Keratinocyte (primary cell): ENCODE data around the gene SEC24C. TPM values are rescaled to one million over a fixed set of nuclear protein-coding genes. Genes with fewer than 3 reads are reported as not detected.

Source experiments
- DNase-seq: peaks from one replicate; pipeline ENCODE4 v3.0.0-alpha.2; 2011; ENCODE audit warnings: low read depth, missing footprints, low spot score
- FAIRE-seq: peaks from 2 replicates; lab custom pipeline; 2011; peaks lifted over from hg19 to GRCh38; lab: Jason Lieb, UNC
- H2AFZ ChIP-seq: 2 replicates; pipeline ENCODE4 v1.6.0; 2012; ENCODE audit warnings: low read length, control low read depth, inconsistent platforms; ENCODE audit not compliant: control insufficient read depth
- H3K27ac ChIP-seq: 2 replicates; pipeline ENCODE4 v1.5.1; 2011; ENCODE audit warnings: low read length; ENCODE audit not compliant: control insufficient read depth, insufficient read depth
- H3K27me3 ChIP-seq: 3 replicates; pipeline ENCODE4 v1.6.0; 2011; ENCODE audit warnings: low read length; ENCODE audit not compliant: control insufficient read depth, insufficient read depth; ENCODE audit errors: extremely low read depth
- H3K36me3 ChIP-seq, 2 experiments: 2 replicates in 1 of 2; 3 replicates in 1 of 2; pipeline ENCODE4 v1.5.1; 2011; ENCODE audit warnings: low read length in 2 of 2, mild to moderate bottlenecking in 1 of 2; ENCODE audit not compliant: control insufficient read depth in 2 of 2, insufficient read depth in 2 of 2; ENCODE audit errors: extremely low read depth in 1 of 2
- H3K4me1 ChIP-seq: 3 replicates; pipeline ENCODE4 v1.5.1; 2011; ENCODE audit warnings: low read length; ENCODE audit not compliant: control insufficient read depth, insufficient read depth; ENCODE audit errors: extremely low read depth
- H3K4me2 ChIP-seq: 3 replicates; pipeline ENCODE4 v1.6.0; 2011; ENCODE audit warnings: low read depth, low read length; ENCODE audit not compliant: control insufficient read depth, insufficient read depth; ENCODE audit errors: extremely low read depth
- H3K4me3 ChIP-seq, 3 experiments: fragments of 200-600 bp in 1 of 3; sonication (generic) in 1 of 3; 2 replicates in 2 of 3; 3 replicates in 1 of 3; pipeline ENCODE4 v1.5.1; 2011 to 2016; ENCODE audit warnings: low read length in 3 of 3, mild to moderate bottlenecking in 3 of 3, control low read depth in 2 of 3, inconsistent platforms in 1 of 3, low read depth in 1 of 3, mixed read lengths in 1 of 3, mixed run types in 1 of 3, moderate library complexity in 1 of 3; ENCODE audit not compliant: control insufficient read depth in 2 of 3, insufficient read depth in 2 of 3; ENCODE audit errors: extremely low read depth in 1 of 3
- H3K79me2 ChIP-seq: 2 replicates; pipeline ENCODE4 v1.6.0; 2012; ENCODE audit warnings: low read length; ENCODE audit not compliant: control insufficient read depth, insufficient read depth
- H3K9ac ChIP-seq: 3 replicates; pipeline ENCODE4 v1.6.0; 2011; ENCODE audit warnings: low read length; ENCODE audit not compliant: control insufficient read depth, insufficient read depth; ENCODE audit errors: extremely low read depth
- H3K9me1 ChIP-seq: 3 replicates; pipeline ENCODE4 v1.6.0; 2011; ENCODE audit warnings: low read length; ENCODE audit not compliant: control insufficient read depth, insufficient read depth; ENCODE audit errors: extremely low read depth
- H3K9me3 ChIP-seq: 2 replicates; pipeline ENCODE4 v1.5.1; 2012; ENCODE audit warnings: low read depth, low read length; ENCODE audit not compliant: control insufficient read depth
- H4K20me1 ChIP-seq: 3 replicates; pipeline ENCODE4 v1.6.0; 2011; ENCODE audit warnings: low read length; ENCODE audit not compliant: control insufficient read depth, insufficient read depth; ENCODE audit errors: extremely low read depth
- EZH2 ChIP-seq: IDR thresholded peaks from one replicate; pipeline ENCODE4 v1.6.1; 2012; ENCODE audit warnings: inconsistent platforms, mild to moderate bottlenecking, low read length, moderate library complexity
- dilution Hi-C: fragments of 300-500 bp; cut with MboI; formaldehyde crosslinking; loops from one replicate; pipeline ENCODE4 v1.7.0; 2020; ENCODE audit warnings: low sequenced_read_pairs; ENCODE audit not compliant: extremely low pct_ligation_motif_present
- polyA plus RNA-seq, 5 experiments: library from polyadenylated mRNA; depleted of rRNA in 3 of 5; stranded (reverse) in 3 of 5; stranded (forward) in 1 of 5; unstranded in 1 of 5; fragments of >200 nt; gene quantifications; 1 replicate in 1 of 5; 2 replicates in 3 of 5; 3 replicates in 1 of 5; pipeline versions ENCODE4 v1.2.1 to v1.2.3, GENCODE V29; 2011 to 2012; ENCODE audit warnings: missing spikeins in 2 of 5, low read depth in 1 of 5, low replicate concordance in 1 of 5
- TF ChIP-seq, protein P1 (sequence below), 3 experiments: IDR thresholded peaks in 1 of 3; conservative IDR thresholded peaks in 1 of 3; optimal IDR thresholded peaks in 1 of 3; 2 replicates in 2 of 3; 3 replicates in 1 of 3; pipeline versions ENCODE3 to v1.5.1; 2011; ENCODE audit warnings: low read length in 3 of 3, mild to moderate bottlenecking in 3 of 3, moderate library complexity in 2 of 3, control low read depth in 1 of 3, inconsistent platforms in 1 of 3; ENCODE audit not compliant: insufficient read depth in 2 of 3; ENCODE audit errors: extremely low read depth in 1 of 3

SEC24C gene
- polyA plus RNA-seq, 1 donor (not counting 4 experiments of a cell fraction or from before 2014, with no cell fraction given) = 65.3 TPM

DNA sequence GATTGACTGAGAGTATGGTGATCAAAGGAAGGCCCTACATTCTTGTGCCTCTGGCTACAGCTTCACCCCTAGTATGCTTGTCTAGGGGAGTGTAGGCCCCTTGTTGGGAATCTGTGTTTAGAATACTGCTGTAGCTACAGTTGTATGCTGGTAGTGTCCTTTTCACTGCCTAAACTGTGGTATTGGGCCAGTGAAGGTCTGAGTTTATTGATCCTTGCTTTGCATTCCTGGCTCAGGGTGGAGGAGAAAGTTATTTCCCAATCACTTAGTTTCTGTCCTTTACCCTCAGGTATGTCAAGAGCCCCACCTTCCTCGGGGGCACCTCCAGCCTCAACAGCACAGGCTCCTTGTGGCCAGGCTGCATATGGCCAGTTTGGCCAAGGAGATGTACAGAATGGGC lies 6.6 kb downstream of the SEC24C start:
- peaks cover 44% of the 10 kb centered on the region for H3K79me2 ChIP-seq
- H3K9me3 ChIP-seq = no peaks in the 10 kb centered on the region
- DNase-seq = no peak
- no peaks in the 10 kb centered on the region for H3K27me3 ChIP-seq
- H3K36me3 ChIP-seq = peaks cover 20 to 23% of the 10 kb centered on the region in 2 experiments
- H3K4me2 ChIP-seq = no peak overlapping the region
- no peak overlapping the region for H3K9ac ChIP-seq
- TF ChIP-seq, protein P1, sequence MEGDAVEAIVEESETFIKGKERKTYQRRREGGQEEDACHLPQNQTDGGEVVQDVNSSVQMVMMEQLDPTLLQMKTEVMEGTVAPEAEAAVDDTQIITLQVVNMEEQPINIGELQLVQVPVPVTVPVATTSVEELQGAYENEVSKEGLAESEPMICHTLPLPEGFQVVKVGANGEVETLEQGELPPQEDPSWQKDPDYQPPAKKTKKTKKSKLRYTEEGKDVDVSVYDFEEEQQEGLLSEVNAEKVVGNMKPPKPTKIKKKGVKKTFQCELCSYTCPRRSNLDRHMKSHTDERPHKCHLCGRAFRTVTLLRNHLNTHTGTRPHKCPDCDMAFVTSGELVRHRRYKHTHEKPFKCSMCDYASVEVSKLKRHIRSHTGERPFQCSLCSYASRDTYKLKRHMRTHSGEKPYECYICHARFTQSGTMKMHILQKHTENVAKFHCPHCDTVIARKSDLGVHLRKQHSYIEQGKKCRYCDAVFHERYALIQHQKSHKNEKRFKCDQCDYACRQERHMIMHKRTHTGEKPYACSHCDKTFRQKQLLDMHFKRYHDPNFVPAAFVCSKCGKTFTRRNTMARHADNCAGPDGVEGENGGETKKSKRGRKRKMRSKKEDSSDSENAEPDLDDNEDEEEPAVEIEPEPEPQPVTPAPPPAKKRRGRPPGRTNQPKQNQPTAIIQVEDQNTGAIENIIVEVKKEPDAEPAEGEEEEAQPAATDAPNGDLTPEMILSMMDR (optimal IDR thresholded peaks at IDR 0.05 in 1 of 3, IDR thresholded peaks at IDR 0.05 in 1 of 3, conservative IDR thresholded peaks at IDR 0.05 in 1 of 3; ENCODE audit: extremely low read depth in 1 of 3, insufficient read depth in 2 of 3, low read length in 3 of 3) = no peak
- TF ChIP-seq EZH2 = no peak
- no peaks in the 10 kb centered on the region for H3K9me1 ChIP-seq
- no peak overlapping the region for H3K4me3 ChIP-seq
- no peak overlapping the region for H3K27ac ChIP-seq
- dilution Hi-C loops = no loop called here
- no peak for FAIRE-seq
- no peak overlapping the region for H2AFZ ChIP-seq
- no peaks in the 10 kb centered on the region for H4K20me1 ChIP-seq
- peaks cover 6% of the 10 kb centered on the region for H3K4me1 ChIP-seq

DNA sequence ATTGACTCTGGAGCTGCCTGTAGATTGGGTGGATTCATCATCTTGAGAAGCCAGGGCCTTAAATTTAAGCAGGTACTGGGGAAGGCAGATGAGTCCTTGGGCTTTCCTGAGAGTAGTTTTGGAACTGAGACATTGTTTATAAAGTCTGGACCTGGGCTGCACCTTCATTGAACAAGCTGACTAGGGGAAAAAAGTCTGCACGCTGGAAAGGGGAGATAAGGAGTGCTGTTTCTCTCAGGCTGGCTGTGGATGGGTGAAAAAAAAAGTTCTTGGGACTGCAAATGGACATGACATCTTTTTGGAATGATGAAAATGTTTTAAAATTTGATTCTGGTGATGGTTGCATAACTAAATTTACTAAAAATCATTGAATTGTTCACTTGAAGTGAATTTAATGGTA lies 12.0 kb downstream of the SEC24C start:
- Histone ChIP-seq H3K4me2 (no peak overlapping the region), H3K27me3 (no peaks in the 10 kb centered on the region), H3K36me3 (peaks cover 19 to 26% of the 10 kb centered on the region in 2 experiments), H2AFZ (no peak overlapping the region), H3K27ac (no peak overlapping the region), H3K79me2 (peaks cover 19% of the 10 kb centered on the region), H3K4me3 (no peak overlapping the region), H3K9ac (no peak overlapping the region), H3K4me1 (peaks cover 3% of the 10 kb centered on the region), H3K9me3 (no peaks in the 10 kb centered on the region), H3K9me1 (no peaks in the 10 kb centered on the region), H4K20me1 (peaks cover 2% of the 10 kb centered on the region)
- no peak for DNase-seq
- dilution Hi-C loops = no loop called here
- FAIRE-seq = no peak
- TF ChIP-seq, protein P1 (optimal IDR thresholded peaks at IDR 0.05 in 1 of 3, IDR thresholded peaks at IDR 0.05 in 1 of 3, conservative IDR thresholded peaks at IDR 0.05 in 1 of 3; ENCODE audit: extremely low read depth in 1 of 3, insufficient read depth in 2 of 3, low read length in 3 of 3) = no peak
- no peak for TF ChIP-seq EZH2
